Measurements from ENCODE around the gene DLGAP1. TPM values are rescaled to one million over a fixed set of nuclear protein-coding genes. Genes with fewer than 3 reads are reported as not detected.

DLGAP1 gene
- total RNA-seq, 4 donors from 2014 or later: 0.22 to 1.5 (median 0.56) TPM

DNA sequence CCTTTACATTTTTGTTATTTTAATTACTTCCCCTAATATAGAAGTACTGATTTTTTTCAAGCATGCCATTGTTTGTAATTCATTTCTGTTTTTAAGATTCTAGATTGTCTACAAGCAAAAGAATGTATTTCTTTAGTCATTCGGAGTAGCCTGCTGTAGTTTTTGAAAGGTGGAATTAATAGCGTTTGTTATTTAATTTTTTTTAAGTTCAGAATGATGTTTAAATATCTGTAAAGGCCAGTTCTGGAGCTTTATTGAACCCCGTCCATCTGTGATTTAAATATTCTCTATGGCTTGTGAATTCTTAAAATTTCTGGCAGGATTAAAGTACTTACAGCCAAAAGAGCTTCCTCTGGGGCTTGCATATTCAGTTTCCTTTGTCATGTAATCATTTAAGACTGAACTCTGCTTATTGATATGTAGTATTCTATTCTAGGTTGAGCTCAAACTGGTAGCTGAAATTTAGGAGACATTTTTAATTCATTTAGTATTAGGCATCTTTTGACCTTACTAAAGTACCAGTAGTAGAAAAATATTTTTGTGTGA is 999.9 kb downstream of the DLGAP1 start:
- ATAC-seq: no peak
- H3K4me1 ChIP-seq: peaks cover 10 to 76% (median 15%) of the 10 kb centered on the region in 3 donors
- no peaks in the 10 kb centered on the region for H3K27me3 ChIP-seq
- 12 to 16% methylated on average over 3 of the region's 3 CpGs for WGBS, 2 donors (ENCODE audit: low coverage in 1 of 2)
- H3K27ac ChIP-seq: peak overlapping the region in 3 of 4 donors; percentile 99
- H3K4me3 ChIP-seq: peak overlapping the region in 1 of 2 donors; percentile 90
- TF ChIP-seq, protein P1, sequence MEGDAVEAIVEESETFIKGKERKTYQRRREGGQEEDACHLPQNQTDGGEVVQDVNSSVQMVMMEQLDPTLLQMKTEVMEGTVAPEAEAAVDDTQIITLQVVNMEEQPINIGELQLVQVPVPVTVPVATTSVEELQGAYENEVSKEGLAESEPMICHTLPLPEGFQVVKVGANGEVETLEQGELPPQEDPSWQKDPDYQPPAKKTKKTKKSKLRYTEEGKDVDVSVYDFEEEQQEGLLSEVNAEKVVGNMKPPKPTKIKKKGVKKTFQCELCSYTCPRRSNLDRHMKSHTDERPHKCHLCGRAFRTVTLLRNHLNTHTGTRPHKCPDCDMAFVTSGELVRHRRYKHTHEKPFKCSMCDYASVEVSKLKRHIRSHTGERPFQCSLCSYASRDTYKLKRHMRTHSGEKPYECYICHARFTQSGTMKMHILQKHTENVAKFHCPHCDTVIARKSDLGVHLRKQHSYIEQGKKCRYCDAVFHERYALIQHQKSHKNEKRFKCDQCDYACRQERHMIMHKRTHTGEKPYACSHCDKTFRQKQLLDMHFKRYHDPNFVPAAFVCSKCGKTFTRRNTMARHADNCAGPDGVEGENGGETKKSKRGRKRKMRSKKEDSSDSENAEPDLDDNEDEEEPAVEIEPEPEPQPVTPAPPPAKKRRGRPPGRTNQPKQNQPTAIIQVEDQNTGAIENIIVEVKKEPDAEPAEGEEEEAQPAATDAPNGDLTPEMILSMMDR (IDR thresholded peaks at IDR 0.05): no peak
- TF ChIP-seq POLR2AphosphoS5 (IDR thresholded peaks at IDR 0.05): no peak
- no peak for TF ChIP-seq POLR2A (IDR thresholded peaks at IDR 0.05)
- no peak for TF ChIP-seq EP300 (IDR thresholded peaks at IDR 0.05)
- peaks cover 0 to 43% of the 10 kb centered on the region in 2 donors for H3K36me3 ChIP-seq
- no peaks in the 10 kb centered on the region for H3K9me3 ChIP-seq

- Histone ChIP-seq H3K27me3 (no peaks in the 10 kb centered on the region), H3K4me1 (peaks cover 10 to 73% (median 13%) of the 10 kb centered on the region in 3 donors), H3K4me3 (peak overlapping the region; percentile 73 to 90), H3K36me3 (peaks cover 0 to 37% of the 10 kb centered on the region in 2 donors), H3K9me3 (no peaks in the 10 kb centered on the region), H3K27ac (peak overlapping the region; percentile 94 to 99 (median 99))
- no peak for ATAC-seq
- WGBS, 2 donors (ENCODE audit: low coverage in 1 of 2): 0% methylated on average over 4 of the region's 4 CpGs
- no peak for TF ChIP-seq EP300 (IDR thresholded peaks at IDR 0.05)
- TF ChIP-seq POLR2AphosphoS5 (IDR thresholded peaks at IDR 0.05): no peak
- TF ChIP-seq, protein P1 (IDR thresholded peaks at IDR 0.05): peak in 3 of 4 experiments; percentile 78 to 84 (median 80)
Observed at GRCh38 chr18:3454365-3455089, 1000.6 kb downstream of the DLGAP1 start.

GRCh38 chr18:3453540-3454364 is 1001.4 kb downstream of the DLGAP1 start:
- H3K4me3 ChIP-seq: peak overlapping the region; percentile 73 to 90
- peaks cover 10 to 65% (median 10%) of the 10 kb centered on the region in 3 donors for H3K4me1 ChIP-seq
- peak overlapping the region; percentile 94 to 99 (median 99) for H3K27ac ChIP-seq
- peak; percentile 30 for ATAC-seq
- no peaks in the 10 kb centered on the region for H3K27me3 ChIP-seq
- H3K36me3 ChIP-seq: peaks cover 0 to 29% of the 10 kb centered on the region in 2 donors
- TF ChIP-seq POLR2AphosphoS5 (IDR thresholded peaks at IDR 0.05): peak; percentile 85
- TF ChIP-seq EP300 (IDR thresholded peaks at IDR 0.05): no peak
- TF ChIP-seq, protein P1 (IDR thresholded peaks at IDR 0.05): no peak
- TF ChIP-seq POLR2A (IDR thresholded peaks at IDR 0.05): no peak
- no peaks in the 10 kb centered on the region for H3K9me3 ChIP-seq
- 1 to 2% methylated on average over 12 to 16 of the region's 21 CpGs for WGBS, 2 donors (ENCODE audit: low coverage in 1 of 2)

DNA sequence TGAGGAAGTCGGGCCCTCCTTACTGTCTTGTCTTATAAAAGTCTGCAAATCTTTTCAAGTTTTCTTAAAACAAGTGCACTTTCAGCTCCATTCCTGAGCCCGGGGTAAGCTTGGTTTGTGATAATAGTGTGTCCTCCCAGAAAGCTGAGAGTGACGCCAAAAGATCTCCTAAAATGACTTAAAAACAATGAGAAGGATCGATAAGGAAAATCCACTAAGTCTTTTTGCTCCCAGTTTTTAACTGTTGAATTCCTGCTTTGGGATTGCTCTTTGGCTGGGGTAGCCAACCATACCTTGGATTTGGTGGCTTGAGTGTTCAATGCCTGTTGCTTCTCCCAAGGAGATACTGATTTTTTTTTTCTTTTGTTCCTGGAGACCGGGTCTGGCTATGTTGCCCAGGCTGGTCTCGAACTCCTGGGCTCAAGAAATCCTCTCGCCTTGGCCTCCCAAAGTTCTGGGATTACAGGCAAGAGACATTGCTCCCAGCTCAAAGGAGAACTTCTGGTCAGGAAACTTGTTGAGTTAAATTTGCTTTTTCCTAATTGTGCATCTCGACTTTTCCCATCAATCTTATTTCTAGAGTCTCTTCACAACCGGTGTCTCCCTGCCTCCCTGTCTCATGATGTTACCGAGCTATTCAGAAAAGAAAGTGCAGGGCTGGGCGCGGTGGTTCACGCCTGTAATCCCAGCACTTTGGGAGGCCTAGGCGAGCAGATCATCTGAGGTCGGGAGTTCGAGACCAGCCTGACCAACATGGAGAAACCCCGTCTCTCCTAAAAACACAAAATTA is 1002.2 kb downstream of the DLGAP1 start:
- 14 to 35% methylated on average over 4 to 7 of the region's 17 CpGs for WGBS, 2 donors (ENCODE audit: low coverage in 1 of 2)
- no peak for ATAC-seq
- H3K27ac ChIP-seq: peak overlapping the region; percentile 94 to 99 (median 99)
- no peak for TF ChIP-seq POLR2A (IDR thresholded peaks at IDR 0.05)
- TF ChIP-seq, protein P1 (IDR thresholded peaks at IDR 0.05): no peak
- no peak for TF ChIP-seq POLR2AphosphoS5 (IDR thresholded peaks at IDR 0.05)
- no peak for TF ChIP-seq EP300 (IDR thresholded peaks at IDR 0.05)
- H3K27me3 ChIP-seq: no peaks in the 10 kb centered on the region
- peak overlapping the region; percentile 73 to 90 for H3K4me3 ChIP-seq
- H3K36me3 ChIP-seq: peaks cover 0 to 21% of the 10 kb centered on the region in 2 donors
- H3K9me3 ChIP-seq: no peaks in the 10 kb centered on the region
- peaks cover 10 to 57% (median 10%) of the 10 kb centered on the region in 3 donors for H3K4me1 ChIP-seq

Measured in gastroesophageal sphincter (tissue), 4 donors.